Fibroblast of villous mesenchyme (primary cell): Measurements from ENCODE around the gene CACNA1A. TPM values are rescaled to one million over a fixed set of nuclear protein-coding genes. Genes with fewer than 3 reads are reported as not detected.

ENCODE experiments used
- DNase-seq: peaks from one replicate; pipeline ENCODE4 v3.0.0-alpha.2; 2010; ENCODE audit warnings: low read depth
- H3K4me3 ChIP-seq: 2 replicates; pipeline ENCODE4 v1.5.1; 2011; ENCODE audit warnings: low read depth, mild to moderate bottlenecking, low read length
- total RNA-seq: library from RNA; depleted of rRNA; stranded (reverse); fragments of >200 nt; gene quantifications from 2 replicates; pipeline ENCODE4 v1.2.3, GENCODE V29; 2012
- TF ChIP-seq, protein P1 (sequence below): IDR thresholded peaks from 2 replicates; pipeline ENCODE4 v1.5.1; 2012; ENCODE audit warnings: low read depth, mild to moderate bottlenecking, low read length; ENCODE audit not compliant: insufficient read depth

The CACNA1A gene
- total RNA-seq, 1 donor, result 0.43 TPM

DNA sequence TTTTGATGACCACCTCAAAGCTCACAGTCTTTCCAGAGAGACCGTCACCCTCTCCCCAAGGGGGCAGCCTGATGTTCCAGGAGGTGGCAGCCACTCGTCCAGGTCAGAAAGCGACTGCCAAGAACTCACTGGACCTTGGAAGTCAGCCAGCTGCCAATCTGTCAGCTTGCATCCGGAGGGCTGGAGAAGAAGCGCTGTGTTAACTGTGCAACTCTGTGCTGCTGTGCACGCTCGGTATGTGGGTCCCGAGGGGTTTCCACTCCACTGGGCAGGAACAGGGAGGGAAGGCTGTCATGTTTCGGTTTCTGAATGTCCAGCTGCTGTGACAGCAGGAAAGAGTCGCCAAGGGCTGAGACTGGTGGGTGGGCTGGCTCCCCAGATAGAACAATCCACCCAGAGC, 89.2 kb downstream of the CACNA1A start:
- TF ChIP-seq, protein P1, sequence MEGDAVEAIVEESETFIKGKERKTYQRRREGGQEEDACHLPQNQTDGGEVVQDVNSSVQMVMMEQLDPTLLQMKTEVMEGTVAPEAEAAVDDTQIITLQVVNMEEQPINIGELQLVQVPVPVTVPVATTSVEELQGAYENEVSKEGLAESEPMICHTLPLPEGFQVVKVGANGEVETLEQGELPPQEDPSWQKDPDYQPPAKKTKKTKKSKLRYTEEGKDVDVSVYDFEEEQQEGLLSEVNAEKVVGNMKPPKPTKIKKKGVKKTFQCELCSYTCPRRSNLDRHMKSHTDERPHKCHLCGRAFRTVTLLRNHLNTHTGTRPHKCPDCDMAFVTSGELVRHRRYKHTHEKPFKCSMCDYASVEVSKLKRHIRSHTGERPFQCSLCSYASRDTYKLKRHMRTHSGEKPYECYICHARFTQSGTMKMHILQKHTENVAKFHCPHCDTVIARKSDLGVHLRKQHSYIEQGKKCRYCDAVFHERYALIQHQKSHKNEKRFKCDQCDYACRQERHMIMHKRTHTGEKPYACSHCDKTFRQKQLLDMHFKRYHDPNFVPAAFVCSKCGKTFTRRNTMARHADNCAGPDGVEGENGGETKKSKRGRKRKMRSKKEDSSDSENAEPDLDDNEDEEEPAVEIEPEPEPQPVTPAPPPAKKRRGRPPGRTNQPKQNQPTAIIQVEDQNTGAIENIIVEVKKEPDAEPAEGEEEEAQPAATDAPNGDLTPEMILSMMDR, result no peak
- DNase-seq, result no peak
- H3K4me3 ChIP-seq, result no peak overlapping the region

DNA sequence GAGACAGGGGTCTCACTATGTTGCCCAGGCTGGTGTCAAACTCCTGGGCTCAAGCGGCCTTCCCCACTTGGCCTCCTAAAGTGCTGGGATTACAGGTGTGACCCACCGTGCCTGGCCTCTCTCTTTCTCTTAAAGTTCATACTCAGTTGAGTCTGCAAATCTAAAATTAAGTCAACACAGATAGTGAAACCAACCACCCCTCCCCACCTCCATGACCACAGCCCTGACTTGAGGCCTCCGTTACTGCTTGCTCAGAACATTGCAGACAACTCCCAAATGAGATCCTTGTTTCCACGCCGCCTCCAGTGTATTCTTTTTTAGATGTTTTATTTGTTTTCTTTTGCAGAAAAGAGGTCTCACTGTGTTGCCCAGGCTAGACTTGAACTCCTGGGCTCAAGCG, 94.4 kb downstream of the CACNA1A start:
- TF ChIP-seq, protein P1, result no peak
- DNase-seq, result no peak
- H3K4me3 ChIP-seq, result no peak overlapping the region

DNA sequence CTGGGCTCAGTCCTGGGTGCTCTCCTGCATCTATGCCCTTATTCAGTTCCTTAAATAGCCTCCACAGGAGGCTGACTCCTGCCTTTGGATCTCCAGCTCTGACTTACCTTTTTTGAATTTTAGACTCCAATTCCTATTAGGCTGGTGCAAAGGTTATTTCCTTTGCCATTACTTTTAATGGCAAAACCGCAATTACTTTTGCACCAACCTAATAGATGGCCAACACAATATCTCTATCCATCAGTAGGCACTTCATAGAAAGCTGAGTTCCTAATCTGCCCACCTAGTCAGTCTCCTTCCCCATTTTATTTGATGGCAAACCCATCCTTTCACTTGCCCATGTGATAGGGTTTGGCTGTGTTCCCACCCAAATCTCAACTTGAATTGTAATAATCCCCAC, 95.3 kb downstream of the CACNA1A start:
- H3K4me3 ChIP-seq, result no peak overlapping the region
- no peak for DNase-seq
- TF ChIP-seq, protein P1, result no peak

DNA sequence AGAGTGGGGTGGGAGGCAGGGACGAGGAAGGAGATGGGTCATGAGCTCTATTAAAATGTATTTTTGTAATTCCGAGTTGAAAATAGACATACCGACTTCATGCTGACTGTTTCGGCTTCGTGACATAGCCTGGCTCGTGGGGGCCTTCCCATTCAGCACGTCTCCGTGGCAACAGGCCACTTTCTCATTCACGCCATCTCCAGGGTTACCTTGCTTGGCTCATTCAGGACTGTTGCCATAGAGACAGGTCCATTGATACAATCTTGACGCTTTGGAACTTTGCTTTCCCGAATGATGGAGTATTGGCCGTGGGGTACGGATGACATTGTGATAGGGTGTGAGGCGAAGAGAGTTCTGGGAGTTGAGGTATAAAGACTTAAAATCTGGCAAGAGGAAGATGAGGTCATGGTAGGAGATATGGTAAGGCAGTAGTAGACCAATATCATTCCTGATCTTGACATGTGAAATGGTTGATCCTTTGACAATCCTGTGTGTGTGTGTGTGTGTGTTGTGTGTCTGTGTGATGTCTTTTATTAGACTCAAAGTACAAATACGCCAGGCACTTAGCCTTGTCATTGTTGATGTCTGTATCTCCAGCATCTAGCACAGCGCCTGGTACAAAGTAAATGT, 97.3 kb downstream of the CACNA1A start:
- no peak overlapping the region for H3K4me3 ChIP-seq
- TF ChIP-seq, protein P1, result no peak
- DNase-seq, result no peak

DNA sequence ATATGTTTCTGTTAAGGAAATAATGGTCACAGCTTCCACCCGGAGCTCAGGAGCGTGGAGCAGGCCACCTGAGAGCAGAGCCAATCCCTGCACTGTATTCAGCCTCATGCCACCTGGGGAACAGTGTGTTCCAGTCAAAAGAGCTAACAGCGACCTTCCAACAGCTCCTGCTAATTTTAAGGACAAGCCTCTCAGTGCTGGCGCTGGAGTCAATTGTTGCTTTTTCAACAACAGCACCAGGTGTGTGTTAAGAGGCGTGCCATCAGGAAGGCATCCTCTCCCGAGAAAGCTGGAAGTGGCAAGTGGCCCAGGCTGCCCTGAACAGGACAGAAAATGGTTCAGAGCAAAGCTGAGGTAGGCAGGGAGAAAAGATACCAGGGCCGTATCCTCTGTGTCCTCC, 102.0 kb downstream of the CACNA1A start:
- TF ChIP-seq, protein P1, result no peak

DNA sequence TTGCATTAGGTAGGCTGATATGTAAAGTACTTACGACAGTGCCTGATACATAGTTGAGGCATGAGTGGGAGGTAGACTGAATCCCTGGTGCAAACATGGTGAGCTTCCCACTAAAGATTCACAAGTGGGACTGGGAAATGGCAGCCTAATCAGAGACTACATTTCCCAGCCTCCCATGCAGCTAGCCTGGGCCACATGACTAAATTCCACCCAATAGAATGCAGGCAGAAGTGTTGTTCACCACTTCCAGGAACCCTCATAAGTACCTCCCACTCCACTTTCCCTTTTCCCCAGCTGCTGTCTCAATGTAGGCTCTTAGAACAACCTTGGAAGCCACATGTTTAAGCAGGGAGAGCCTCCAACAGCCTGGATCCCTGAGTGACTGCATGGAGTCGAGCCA, 104.9 kb downstream of the CACNA1A start:
- no peak overlapping the region for H3K4me3 ChIP-seq
- TF ChIP-seq, protein P1, result no peak
- peak; percentile 2 for DNase-seq

More for the DNA sequence above, 102.0 kb downstream of the CACNA1A start:
- H3K4me3 ChIP-seq, result no peak overlapping the region
- no peak for DNase-seq

DNA sequence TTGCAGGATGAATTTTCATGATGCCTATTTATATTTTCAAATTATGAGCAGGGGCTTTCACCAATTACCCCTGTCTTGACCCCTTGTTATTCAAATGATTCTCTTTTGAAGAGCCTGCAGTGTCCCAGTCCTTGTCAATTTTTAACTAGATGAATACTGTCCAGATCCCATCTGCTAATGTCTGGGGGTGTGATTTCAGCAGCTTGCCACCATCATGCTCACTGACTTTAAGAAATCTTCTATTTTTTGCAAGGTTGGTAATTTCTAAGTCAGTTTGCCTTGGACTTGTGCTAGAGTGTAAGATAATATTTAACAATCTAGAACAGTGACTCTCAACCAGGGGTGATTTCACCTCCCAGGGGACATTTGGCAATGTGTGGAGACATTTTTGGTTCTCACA, 106.0 kb downstream of the CACNA1A start:
- TF ChIP-seq, protein P1, result no peak
- no peak for DNase-seq
- no peak overlapping the region for H3K4me3 ChIP-seq
